AG09309 (cell line): ENCODE measurements around the gene ZFAND2B.
A peak's percentile ranks its signal among the peaks of the same experiment; 100 is the strongest.

Experiments used
- DNase-seq: peaks from one replicate; pipeline ENCODE4 v3.0.0-alpha.2; 2010; ENCODE audit warnings: low read depth
- H3K4me3 ChIP-seq: 2 replicates; pipeline ENCODE4 v1.5.1; 2011; ENCODE audit warnings: mild to moderate bottlenecking, low read depth, low read length, moderate library complexity; ENCODE audit not compliant: control insufficient read depth
- TF ChIP-seq, protein P1 (sequence below): IDR thresholded peaks from 2 replicates; pipeline ENCODE4 v1.5.1; 2011; ENCODE audit warnings: mild to moderate bottlenecking, low read depth, low read length, inconsistent platforms; ENCODE audit not compliant: insufficient read depth, control insufficient read depth; ENCODE audit errors: missing control alignments

ZFAND2B gene

DNA sequence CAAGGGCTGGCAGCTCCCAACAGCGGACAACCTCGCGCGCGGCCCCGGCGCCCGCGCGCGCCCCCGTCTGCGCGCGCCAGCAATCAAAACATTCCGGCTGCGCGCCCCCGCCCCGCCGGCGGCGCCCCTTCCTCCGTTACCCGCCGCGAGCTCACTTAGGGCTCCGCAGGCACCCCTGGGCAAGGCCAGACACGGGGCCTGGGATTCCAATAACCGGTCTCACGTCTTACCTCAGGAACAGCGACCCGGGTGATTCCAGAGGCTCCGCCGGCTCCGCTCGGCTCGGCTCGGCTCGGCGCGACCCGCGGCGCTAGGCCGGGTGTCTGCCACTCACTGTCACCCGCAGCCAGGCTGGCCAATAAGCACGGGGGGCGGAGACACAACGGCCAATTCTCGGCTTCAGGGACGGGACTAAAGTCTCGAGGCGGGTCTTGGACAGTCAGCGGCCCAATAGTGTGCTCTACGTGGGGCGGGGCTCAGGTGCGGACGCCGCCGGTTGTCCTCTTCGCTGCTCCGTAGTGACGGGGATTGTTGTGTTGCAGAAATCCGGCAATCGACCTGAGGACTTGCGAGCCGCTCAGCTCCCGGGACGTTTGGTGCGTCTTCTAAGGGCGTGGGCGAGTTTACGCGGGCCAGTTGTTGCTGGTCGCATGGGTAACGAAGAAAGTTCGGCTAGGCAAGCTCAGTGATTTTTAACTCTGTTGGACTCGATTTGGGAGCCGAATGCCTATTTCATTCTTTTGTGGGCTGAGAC, 22.9 kb downstream of the ZFAND2B start, which contains the start of the genes ANKZF1 and ATG9A:
ANKZF1 (plus strand) TSS at position 502 of the 754 bp plus-strand sequence. CDS start 452 bp downstream, outside the sequence.
ATG9A (minus strand) TSS at position 332 of the 754 bp plus-strand sequence. CDS start 1,612 bp downstream, outside the sequence.
- H3K4me3 ChIP-seq, result peak within 1 kb of the TSS; percentile 86
- TF ChIP-seq, protein P1, sequence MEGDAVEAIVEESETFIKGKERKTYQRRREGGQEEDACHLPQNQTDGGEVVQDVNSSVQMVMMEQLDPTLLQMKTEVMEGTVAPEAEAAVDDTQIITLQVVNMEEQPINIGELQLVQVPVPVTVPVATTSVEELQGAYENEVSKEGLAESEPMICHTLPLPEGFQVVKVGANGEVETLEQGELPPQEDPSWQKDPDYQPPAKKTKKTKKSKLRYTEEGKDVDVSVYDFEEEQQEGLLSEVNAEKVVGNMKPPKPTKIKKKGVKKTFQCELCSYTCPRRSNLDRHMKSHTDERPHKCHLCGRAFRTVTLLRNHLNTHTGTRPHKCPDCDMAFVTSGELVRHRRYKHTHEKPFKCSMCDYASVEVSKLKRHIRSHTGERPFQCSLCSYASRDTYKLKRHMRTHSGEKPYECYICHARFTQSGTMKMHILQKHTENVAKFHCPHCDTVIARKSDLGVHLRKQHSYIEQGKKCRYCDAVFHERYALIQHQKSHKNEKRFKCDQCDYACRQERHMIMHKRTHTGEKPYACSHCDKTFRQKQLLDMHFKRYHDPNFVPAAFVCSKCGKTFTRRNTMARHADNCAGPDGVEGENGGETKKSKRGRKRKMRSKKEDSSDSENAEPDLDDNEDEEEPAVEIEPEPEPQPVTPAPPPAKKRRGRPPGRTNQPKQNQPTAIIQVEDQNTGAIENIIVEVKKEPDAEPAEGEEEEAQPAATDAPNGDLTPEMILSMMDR, result no peak
- DNase-seq, result peak; percentile 93

DNA sequence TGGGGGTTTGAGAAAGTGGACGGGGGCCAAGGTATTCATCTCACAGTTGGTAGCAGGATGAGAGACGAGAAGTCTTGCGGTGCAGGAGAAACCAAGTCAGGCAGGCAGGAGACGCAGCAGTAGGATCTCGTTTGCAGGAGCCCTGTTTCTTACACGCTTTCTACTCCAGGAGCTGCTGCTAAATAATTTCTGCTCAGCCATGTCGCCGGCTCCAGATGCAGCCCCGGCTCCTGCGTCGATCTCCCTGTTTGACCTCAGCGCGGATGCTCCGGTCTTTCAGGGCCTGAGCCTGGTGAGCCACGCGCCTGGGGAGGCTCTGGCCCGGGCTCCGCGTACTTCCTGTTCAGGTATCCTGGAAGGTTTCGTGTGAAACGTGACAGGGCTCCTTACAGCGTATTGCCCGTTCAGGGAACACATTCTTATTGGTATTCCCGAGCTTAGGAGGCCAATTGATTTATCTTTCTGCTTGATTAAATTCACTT, 23.5 kb downstream of the ZFAND2B start:
- no peak for DNase-seq
- TF ChIP-seq, protein P1, result no peak
- peak overlapping the region; percentile 86 for H3K4me3 ChIP-seq

DNA sequence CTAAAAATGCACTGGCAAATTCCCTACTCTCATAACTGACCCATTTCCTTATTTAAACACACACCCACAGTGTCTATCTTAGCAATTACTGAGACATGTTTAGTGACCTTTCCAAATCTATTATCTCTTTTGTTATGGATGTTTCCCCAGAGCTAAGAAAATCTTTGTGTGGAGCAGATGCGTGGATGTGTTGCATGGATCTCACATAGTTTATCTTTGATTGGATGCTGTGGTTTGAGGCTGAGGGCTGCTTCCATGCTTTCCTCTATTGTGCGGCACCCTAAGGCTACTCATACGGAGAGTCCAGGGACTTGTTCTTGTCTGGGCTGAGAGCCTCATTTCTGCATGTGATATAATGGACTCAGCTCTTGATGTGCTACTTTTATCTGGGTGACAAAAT, 27.7 kb downstream of the ZFAND2B start:
- DNase-seq, result no peak
- H3K4me3 ChIP-seq, result no peak overlapping the region
- TF ChIP-seq, protein P1, result no peak

DNA sequence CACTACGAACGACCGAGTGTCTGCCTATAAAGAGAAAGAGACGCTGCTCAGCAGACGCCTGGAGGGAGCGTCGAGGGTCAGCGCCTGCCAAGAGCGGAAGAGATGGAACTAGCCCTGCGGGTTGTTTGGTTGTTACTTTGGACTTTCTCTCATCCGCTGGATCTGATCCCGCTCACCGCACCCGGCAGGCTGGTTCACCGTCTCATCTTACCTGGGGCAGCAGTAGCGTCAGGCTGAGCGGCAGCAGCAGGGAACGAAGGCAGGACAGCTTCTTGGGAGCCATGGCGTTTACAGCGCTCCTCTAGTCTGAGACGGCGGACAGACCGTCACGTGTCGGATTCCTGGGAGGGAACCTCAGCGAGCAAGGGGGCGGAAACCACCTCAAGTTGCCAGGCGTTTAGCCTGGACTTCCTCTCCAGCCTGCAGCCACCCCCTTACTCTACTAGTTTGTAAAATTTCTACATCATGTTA, 36.7 kb downstream of the ZFAND2B start:
- no peak for DNase-seq
- H3K4me3 ChIP-seq, result no peak overlapping the region; the same call in none of the 2 replicates
- TF ChIP-seq, protein P1, result no peak

DNA sequence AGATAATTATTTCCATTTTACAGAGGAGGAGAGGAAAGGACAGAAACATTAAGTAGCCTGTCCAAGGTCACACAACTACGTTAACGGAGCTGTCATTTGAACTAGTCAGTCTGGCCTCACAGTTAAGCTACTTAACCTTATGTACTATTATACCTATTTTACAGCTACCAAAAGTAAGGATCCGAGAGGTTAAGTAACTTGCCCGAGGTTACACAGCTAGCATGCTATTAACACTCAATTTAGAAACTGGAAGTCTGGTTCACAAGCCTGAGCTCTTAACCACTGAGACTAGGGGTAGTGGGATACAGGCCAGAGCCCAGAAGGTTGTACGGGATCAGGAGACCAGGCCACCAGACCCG, 38.2 kb downstream of the ZFAND2B start:
- TF ChIP-seq, protein P1, result no peak
- peak overlapping the region; percentile 60 for H3K4me3 ChIP-seq
- no peak for DNase-seq

DNA sequence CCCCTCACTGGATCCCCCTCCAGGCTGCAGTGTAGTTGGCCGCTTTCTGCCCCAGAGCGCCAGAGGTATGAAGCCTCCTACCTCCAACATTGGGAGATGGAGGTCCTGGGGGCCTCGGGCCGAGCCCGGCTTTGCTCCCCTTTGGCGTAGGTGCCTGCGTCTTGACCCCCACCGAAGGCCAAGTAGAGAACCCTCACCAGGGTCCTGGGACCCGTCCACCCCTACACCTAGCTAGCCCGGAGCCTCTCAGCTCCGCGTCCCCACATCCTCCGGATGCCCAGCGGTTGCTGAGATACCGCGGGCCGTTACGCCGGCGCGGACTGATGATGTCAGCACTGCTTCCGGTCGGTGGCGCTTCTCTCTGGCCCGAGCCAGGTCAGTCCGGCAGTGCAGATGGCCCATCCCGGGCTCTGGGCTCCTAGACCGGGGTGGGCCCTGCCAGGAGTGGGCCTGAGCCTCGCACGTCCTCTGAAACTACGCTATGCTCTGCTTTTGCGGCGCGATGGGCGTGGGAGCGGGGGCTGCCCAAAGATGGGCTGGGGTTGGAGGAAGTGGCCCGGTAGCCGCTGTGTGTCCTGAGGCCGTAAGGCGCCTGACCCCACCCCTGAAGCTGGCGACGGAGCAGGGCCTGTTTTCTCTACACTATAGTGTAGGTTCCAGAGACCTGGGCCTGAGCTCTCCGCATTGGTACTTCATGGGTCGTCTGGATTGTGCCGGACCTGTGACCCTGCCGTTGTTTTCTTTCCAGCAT, 38.7 kb downstream of the ZFAND2B start, which contains the start of the genes GLB1L and STK16:
GLB1L (minus strand) TSS at position 297 of the 751 bp plus-strand sequence. CDS start 1,871 bp downstream, outside the sequence.
STK16 (plus strand) TSS at position 332 of the 751 bp plus-strand sequence. CDS start 521 bp downstream, outside the sequence.
- TF ChIP-seq, protein P1, result no peak
- DNase-seq, result peak; percentile 68
- H3K4me3 ChIP-seq, result peak within 1 kb of the TSS; percentile 60
